ENCODE measurements around the gene DNAJC4.

GRCh38 chr11:64234647-64235379 is 4.5 kb downstream of the DNAJC4 start:
- TF ChIP-seq CTCF (IDR thresholded peaks at IDR 0.05; ENCODE audit: low read depth, low read length) (no peak), POLR2A (IDR thresholded peaks at IDR 0.05; ENCODE audit: extremely low read depth, insufficient read length) (no peak)
